Transverse colon (tissue), 4 donors: ENCODE results near the gene PTPRB. TPM values are rescaled to one million over a fixed set of nuclear protein-coding genes. Genes with fewer than 3 reads are reported as not detected.

Source experiments
- DNase-seq: peaks from one replicate; pipeline ENCODE4 v3.0.0-alpha.2; 2019
- H3K27ac ChIP-seq, 4 donors: fragments of 200-600 bp; sonication (generic); 2 replicates each; pipeline ENCODE4 v1.5.1; 2016 to 2018; ENCODE audit warnings: inconsistent platforms in 4 of 4
- H3K27me3 ChIP-seq: fragments of 200-600 bp; sonication (generic); 2 replicates; pipeline ENCODE4 v1.5.1; 2017; ENCODE audit warnings: inconsistent platforms
- H3K36me3 ChIP-seq, 4 donors: fragments of 200-600 bp; sonication (generic); 2 replicates each; pipeline ENCODE4 v1.5.1; 2017 to 2019; ENCODE audit warnings: inconsistent platforms in 4 of 4
- H3K4me1 ChIP-seq, 4 donors: fragments of 200-600 bp; sonication (generic); 2 replicates each; pipeline ENCODE4 v1.5.1; 2017 to 2020; ENCODE audit warnings: inconsistent platforms in 4 of 4
- H3K4me3 ChIP-seq, 4 donors: fragments of 200-600 bp; sonication (generic); 1 replicate in 1 of 4; 2 replicates in 3 of 4; pipeline versions ENCODE4 v1.5.1 to v1.6.1; 2017 to 2019; ENCODE audit warnings: inconsistent platforms in 4 of 4
- H3K9me3 ChIP-seq, 2 donors: fragments of 200-600 bp; sonication (generic); 2 replicates each; pipeline ENCODE4 v1.5.1; 2017 to 2019; ENCODE audit warnings: inconsistent platforms in 2 of 2
- EP300 ChIP-seq: sonication (generic); formaldehyde crosslinking; IDR thresholded peaks from one replicate; pipeline ENCODE4 v1.6.1; 2017; ENCODE audit warnings: antibody characterized with exemption, low read depth
- POLR2A ChIP-seq: fragments of 450-650 bp; IDR thresholded peaks from one replicate; pipeline ENCODE4 v1.6.1; 2016; ENCODE audit warnings: antibody characterized with exemption, mild to moderate bottlenecking, moderate library complexity
- POLR2AphosphoS5 ChIP-seq, 3 donors: sonication (generic); formaldehyde crosslinking; IDR thresholded peaks; one replicate each; pipeline ENCODE4 v1.6.1; 2016; ENCODE audit warnings: antibody characterized with exemption in 3 of 3
- WGBS, 2 donors: methylation state at CpG; one replicate each; pipeline ENCODE4 v1.1.5; 2018; ENCODE audit warnings: low coverage in 1 of 2; 5-methylcytosine and 5-hydroxymethylcytosine counted together
- in situ Hi-C, 4 donors: fragments of 200-750 bp; cut with MboI; loops; one replicate each; pipeline versions ENCODE4 v1.15.0 to v1.15.1; 2017; ENCODE audit warnings: low sequenced_read_pairs in 3 of 4, low pct_ligation_motif_present in 1 of 4, low pct_unique_long_range_greater_than_20kb in 1 of 4
- intact Hi-C: fragments of 100-400 bp; cut with DNase I; formaldehyde crosslinking; loops from one replicate; pipeline ENCODE4 v1.15.1; 2023; ENCODE audit warnings: low total_unique reads
- total RNA-seq, 4 donors: library from RNA; depleted of rRNA; stranded (reverse); fragments of >200 nt; gene quantifications; one replicate each; pipeline ENCODE4 v1.1.0, GENCODE V29; 2016
- TF ChIP-seq, protein P1 (sequence below), 5 experiments: fragments of 200-600 bp in 3 of 5; fragments of 450-650 bp in 2 of 5; sonication (generic) in 3 of 5; IDR thresholded peaks; 1 replicate in 2 of 5; 2 replicates in 3 of 5; pipeline ENCODE4 v1.5.1; 2016 to 2017; ENCODE audit warnings: antibody characterized with exemption in 5 of 5, inconsistent platforms in 3 of 5, mild to moderate bottlenecking in 2 of 5, moderate library complexity in 1 of 5

The PTPRB gene
- total RNA-seq, 4 donors from 2014 or later = 17.2 to 29.7 (median 26.2) TPM

- Histone ChIP-seq H3K27ac (no peak overlapping the region), H3K9me3 (no peaks in the 10 kb centered on the region), H3K4me3 (no peak overlapping the region), H3K36me3 (no peaks in the 10 kb centered on the region), H3K4me1 (no peaks in the 10 kb centered on the region), H3K27me3 (no peaks in the 10 kb centered on the region)
- WGBS, 2 donors = 91% methylated on average over 5 of the region's 5 CpGs; no CpG with 5 or more reads in 1 of the 2 donors
- TF ChIP-seq EP300 (no peak), POLR2AphosphoS5 (IDR thresholded peaks at IDR 0.05) (no peak), POLR2A (no peak)
- TF ChIP-seq, protein P1, sequence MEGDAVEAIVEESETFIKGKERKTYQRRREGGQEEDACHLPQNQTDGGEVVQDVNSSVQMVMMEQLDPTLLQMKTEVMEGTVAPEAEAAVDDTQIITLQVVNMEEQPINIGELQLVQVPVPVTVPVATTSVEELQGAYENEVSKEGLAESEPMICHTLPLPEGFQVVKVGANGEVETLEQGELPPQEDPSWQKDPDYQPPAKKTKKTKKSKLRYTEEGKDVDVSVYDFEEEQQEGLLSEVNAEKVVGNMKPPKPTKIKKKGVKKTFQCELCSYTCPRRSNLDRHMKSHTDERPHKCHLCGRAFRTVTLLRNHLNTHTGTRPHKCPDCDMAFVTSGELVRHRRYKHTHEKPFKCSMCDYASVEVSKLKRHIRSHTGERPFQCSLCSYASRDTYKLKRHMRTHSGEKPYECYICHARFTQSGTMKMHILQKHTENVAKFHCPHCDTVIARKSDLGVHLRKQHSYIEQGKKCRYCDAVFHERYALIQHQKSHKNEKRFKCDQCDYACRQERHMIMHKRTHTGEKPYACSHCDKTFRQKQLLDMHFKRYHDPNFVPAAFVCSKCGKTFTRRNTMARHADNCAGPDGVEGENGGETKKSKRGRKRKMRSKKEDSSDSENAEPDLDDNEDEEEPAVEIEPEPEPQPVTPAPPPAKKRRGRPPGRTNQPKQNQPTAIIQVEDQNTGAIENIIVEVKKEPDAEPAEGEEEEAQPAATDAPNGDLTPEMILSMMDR (IDR thresholded peaks at IDR 0.05) = no peak
- DNase-seq = no peak
- in situ Hi-C loops = no loop called here
- intact Hi-C loops = no loop called here
Observed at GRCh38 chr12:70671698-70672097, 34.5 kb upstream of the PTPRB start.

GRCh38 chr12:70670948-70671347 is 33.7 kb upstream of the PTPRB start:
- DNase-seq = no peak
- H3K27me3 ChIP-seq = no peaks in the 10 kb centered on the region
- intact Hi-C loops (no loop called here), in situ Hi-C loops (no loop called here)
- no peaks in the 10 kb centered on the region for H3K36me3 ChIP-seq
- TF ChIP-seq EP300 (no peak), POLR2AphosphoS5 (IDR thresholded peaks at IDR 0.05) (no peak), POLR2A (no peak)
- TF ChIP-seq, protein P1 (IDR thresholded peaks at IDR 0.05) = no peak
- 68 to 74% methylated on average over 3 of the region's 3 CpGs for WGBS, 2 donors
- no peaks in the 10 kb centered on the region for H3K4me1 ChIP-seq
- H3K27ac ChIP-seq = no peak overlapping the region
- no peaks in the 10 kb centered on the region for H3K9me3 ChIP-seq
- H3K4me3 ChIP-seq = no peak overlapping the region

DNA sequence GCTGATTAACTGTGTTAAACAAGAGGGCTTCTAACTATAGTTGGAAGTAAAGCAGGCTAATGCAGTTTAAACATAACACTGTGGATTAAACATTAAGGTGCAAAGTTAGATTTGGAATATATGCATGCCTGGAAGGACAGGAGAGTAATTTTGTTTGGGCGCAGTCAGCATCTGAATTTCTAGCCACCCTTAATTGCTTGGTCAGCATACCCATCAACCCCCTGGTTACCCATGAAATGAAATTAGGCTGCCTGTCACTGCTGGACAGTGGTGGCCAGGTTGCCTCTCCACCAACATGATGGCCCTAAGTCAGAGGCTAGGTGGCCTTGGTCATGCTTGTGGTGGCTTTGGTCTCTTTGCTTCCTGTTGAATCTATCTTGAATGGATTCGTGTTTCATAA is 30.0 kb upstream of the PTPRB start:
- DNase-seq = no peak
- Histone ChIP-seq H3K27me3 (no peaks in the 10 kb centered on the region), H3K36me3 (no peaks in the 10 kb centered on the region), H3K27ac (no peak overlapping the region), H3K4me3 (no peak overlapping the region), H3K4me1 (no peaks in the 10 kb centered on the region), H3K9me3 (no peaks in the 10 kb centered on the region)
- no peak for TF ChIP-seq POLR2AphosphoS5 (IDR thresholded peaks at IDR 0.05)
- TF ChIP-seq, protein P1 (IDR thresholded peaks at IDR 0.05) = no peak
- TF ChIP-seq EP300 = no peak
- TF ChIP-seq POLR2A = no peak
- in situ Hi-C loops = no loop called here
- intact Hi-C loops = no loop called here
- 90 to 100% methylated on average over 2 of the region's 2 CpGs for WGBS, 2 donors

- 96 to 100% methylated on average over 1 of the region's 1 CpG for WGBS, 2 donors
- no peak for DNase-seq
- TF ChIP-seq, protein P1 (IDR thresholded peaks at IDR 0.05) = no peak
- no peak for TF ChIP-seq POLR2AphosphoS5 (IDR thresholded peaks at IDR 0.05)
- TF ChIP-seq POLR2A = no peak
- TF ChIP-seq EP300 = no peak
- no peak overlapping the region for H3K27ac ChIP-seq
- in situ Hi-C loops (no loop called here), intact Hi-C loops (no loop called here)
- no peaks in the 10 kb centered on the region for H3K27me3 ChIP-seq
- H3K36me3 ChIP-seq = no peaks in the 10 kb centered on the region
- H3K4me3 ChIP-seq = no peak overlapping the region
- no peaks in the 10 kb centered on the region for H3K9me3 ChIP-seq
- H3K4me1 ChIP-seq = no peaks in the 10 kb centered on the region
Observed at GRCh38 chr12:70666364-70666763, 29.1 kb upstream of the PTPRB start.
